Measurements from ENCODE around the gene EWSR1.

EWSR1 gene

DNA sequence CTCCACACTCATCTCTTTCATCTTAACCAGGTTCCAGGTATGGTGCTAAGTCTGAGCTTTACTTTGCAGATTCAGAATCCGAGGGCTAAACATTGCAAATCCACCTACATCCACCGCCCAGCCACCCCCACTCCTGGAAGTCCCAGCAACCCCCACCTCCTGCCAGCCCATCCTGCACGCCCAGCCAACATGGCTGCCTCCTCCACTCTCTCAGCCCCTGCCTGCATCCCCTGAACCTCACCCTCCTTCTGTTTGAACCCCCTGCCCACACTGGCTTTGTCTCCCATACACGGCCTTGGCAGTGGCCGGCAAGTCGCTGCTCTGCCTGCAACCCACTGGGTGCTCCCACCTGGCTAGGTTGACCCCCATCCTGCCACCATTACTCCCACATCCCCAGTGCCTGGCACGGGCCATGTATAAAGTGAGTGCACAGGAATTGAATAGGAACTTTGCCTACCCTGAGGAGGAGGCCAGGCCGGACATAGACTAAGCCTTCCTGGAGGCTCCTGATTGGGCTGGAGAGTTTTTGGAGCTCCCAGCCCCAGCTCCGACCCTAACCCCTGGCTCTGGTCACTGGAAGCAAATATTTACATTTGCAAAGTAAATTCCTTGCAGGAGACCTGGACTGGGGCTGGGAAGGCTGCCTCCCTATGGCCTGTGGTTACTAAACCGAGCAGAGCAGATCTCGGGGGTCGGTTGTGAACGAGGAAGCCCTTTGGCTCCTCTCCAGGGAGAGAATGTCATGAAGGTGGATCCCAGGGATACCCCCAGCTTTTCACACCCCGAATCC lies 48.0 kb upstream of the EWSR1 start:
- no peak overlapping the region for H3K27ac ChIP-seq (ENCODE audit: low read depth, low read length)
- H4K20me1 ChIP-seq (ENCODE audit: control insufficient read depth, insufficient read depth, low read depth, low read length) = no peaks in the 10 kb centered on the region
- no peaks in the 10 kb centered on the region for H3K79me2 ChIP-seq (ENCODE audit: control insufficient read depth, low read length)
- H3F3A ChIP-seq (ENCODE audit: control insufficient read depth, insufficient read depth) = no peaks in the 10 kb centered on the region
- no peak overlapping the region for H3K4me3 ChIP-seq (ENCODE audit: low read length)
- H3K9me2 ChIP-seq (replicated peaks; ENCODE audit: control insufficient read depth, low read length) = no peaks in the 10 kb centered on the region
- H3K4me1 ChIP-seq (ENCODE audit: control insufficient read depth, low read length) = no peaks in the 10 kb centered on the region
- no peak for TF ChIP-seq CTCF (IDR thresholded peaks at IDR 0.05; ENCODE audit: low read depth, low read length, poor library complexity, severe bottlenecking)
- no peak for TF ChIP-seq EZH2phosphoT487 (IDR thresholded peaks at IDR 0.05; ENCODE audit: borderline replicate concordance, low read length)
- H3K9me3 ChIP-seq (ENCODE audit: control insufficient read depth, insufficient read depth, low read length) = no peaks in the 10 kb centered on the region
- no peak overlapping the region for H3K4me2 ChIP-seq (ENCODE audit: low read length)
- peaks cover 9% of the 10 kb centered on the region for H3K27me3 ChIP-seq (ENCODE audit: control insufficient read depth, low read length)
- no peaks in the 10 kb centered on the region for H3K36me3 ChIP-seq (ENCODE audit: control insufficient read depth, low read length)

GRCh38 chr22:29224121-29224858 lies 43.8 kb upstream of the EWSR1 start:
- Histone ChIP-seq H3F3A (ENCODE audit: control insufficient read depth, insufficient read depth) (no peaks in the 10 kb centered on the region), H3K4me2 (ENCODE audit: low read length) (no peak overlapping the region), H3K27ac (ENCODE audit: low read depth, low read length) (no peak overlapping the region), H4K20me1 (ENCODE audit: control insufficient read depth, insufficient read depth, low read depth, low read length) (no peaks in the 10 kb centered on the region), H3K79me2 (ENCODE audit: control insufficient read depth, low read length) (no peaks in the 10 kb centered on the region), H3K27me3 (ENCODE audit: control insufficient read depth, low read length) (no peaks in the 10 kb centered on the region), H3K36me3 (ENCODE audit: control insufficient read depth, low read length) (no peaks in the 10 kb centered on the region), H3K9me3 (ENCODE audit: control insufficient read depth, insufficient read depth, low read length) (no peaks in the 10 kb centered on the region), H3K4me1 (ENCODE audit: control insufficient read depth, low read length) (no peaks in the 10 kb centered on the region), H3K9me2 (replicated peaks; ENCODE audit: control insufficient read depth, low read length) (no peaks in the 10 kb centered on the region), H3K4me3 (ENCODE audit: low read length) (no peak overlapping the region)
- TF ChIP-seq CTCF (IDR thresholded peaks at IDR 0.05; ENCODE audit: low read depth, low read length, poor library complexity, severe bottlenecking) = no peak
- TF ChIP-seq EZH2phosphoT487 (IDR thresholded peaks at IDR 0.05; ENCODE audit: borderline replicate concordance, low read length) = no peak

GRCh38 chr22:29224859-29225410 lies 43.1 kb upstream of the EWSR1 start:
- no peak overlapping the region for H3K4me3 ChIP-seq (ENCODE audit: low read length)
- H3F3A ChIP-seq (ENCODE audit: control insufficient read depth, insufficient read depth) = no peaks in the 10 kb centered on the region
- no peak overlapping the region for H3K27ac ChIP-seq (ENCODE audit: low read depth, low read length)
- TF ChIP-seq CTCF (IDR thresholded peaks at IDR 0.05; ENCODE audit: low read depth, low read length, poor library complexity, severe bottlenecking) (no peak), EZH2phosphoT487 (IDR thresholded peaks at IDR 0.05; ENCODE audit: borderline replicate concordance, low read length) (no peak)
- H3K79me2 ChIP-seq (ENCODE audit: control insufficient read depth, low read length) = no peaks in the 10 kb centered on the region
- H3K9me3 ChIP-seq (ENCODE audit: control insufficient read depth, insufficient read depth, low read length) = no peaks in the 10 kb centered on the region
- H4K20me1 ChIP-seq (ENCODE audit: control insufficient read depth, insufficient read depth, low read depth, low read length) = no peaks in the 10 kb centered on the region
- no peaks in the 10 kb centered on the region for H3K27me3 ChIP-seq (ENCODE audit: control insufficient read depth, low read length)
- H3K36me3 ChIP-seq (ENCODE audit: control insufficient read depth, low read length) = no peaks in the 10 kb centered on the region
- no peaks in the 10 kb centered on the region for H3K9me2 ChIP-seq (replicated peaks; ENCODE audit: control insufficient read depth, low read length)
- no peak overlapping the region for H3K4me2 ChIP-seq (ENCODE audit: low read length)
- H3K4me1 ChIP-seq (ENCODE audit: control insufficient read depth, low read length) = no peaks in the 10 kb centered on the region
